Spleen (tissue), 7 donors: Measurements from ENCODE around the gene NPW.

Source experiments
- POLR2AphosphoS5 ChIP-seq, 3 donors: sonication (generic); formaldehyde crosslinking; IDR thresholded peaks; one replicate each; pipeline ENCODE4 v1.5.1; 2017; ENCODE audit warnings: antibody characterized with exemption in 3 of 3
- TF ChIP-seq, protein P1 (sequence below), 11 experiments: fragments of 200-600 bp in 7 of 11; fragments of 450-650 bp in 4 of 11; sonication (generic) in 4 of 11; IDR thresholded peaks in 8 of 11; conservative IDR thresholded peaks in 3 of 11; 1 replicate in 7 of 11; 2 replicates in 4 of 11; pipeline versions ENCODE4 v1.4.0 to v1.8.0; 2016 to 2021; ENCODE audit warnings: antibody characterized with exemption in 11 of 11, inconsistent platforms in 4 of 11, mild to moderate bottlenecking in 1 of 11
- donor health status: DM: no; HTN: no; CAD: no; lungs with moderate emphysema.
- donor health status: DM: no; HTN: no; CAD: no.
- donor health status: DM: no; HTN: no; CAD: no.

DNA sequence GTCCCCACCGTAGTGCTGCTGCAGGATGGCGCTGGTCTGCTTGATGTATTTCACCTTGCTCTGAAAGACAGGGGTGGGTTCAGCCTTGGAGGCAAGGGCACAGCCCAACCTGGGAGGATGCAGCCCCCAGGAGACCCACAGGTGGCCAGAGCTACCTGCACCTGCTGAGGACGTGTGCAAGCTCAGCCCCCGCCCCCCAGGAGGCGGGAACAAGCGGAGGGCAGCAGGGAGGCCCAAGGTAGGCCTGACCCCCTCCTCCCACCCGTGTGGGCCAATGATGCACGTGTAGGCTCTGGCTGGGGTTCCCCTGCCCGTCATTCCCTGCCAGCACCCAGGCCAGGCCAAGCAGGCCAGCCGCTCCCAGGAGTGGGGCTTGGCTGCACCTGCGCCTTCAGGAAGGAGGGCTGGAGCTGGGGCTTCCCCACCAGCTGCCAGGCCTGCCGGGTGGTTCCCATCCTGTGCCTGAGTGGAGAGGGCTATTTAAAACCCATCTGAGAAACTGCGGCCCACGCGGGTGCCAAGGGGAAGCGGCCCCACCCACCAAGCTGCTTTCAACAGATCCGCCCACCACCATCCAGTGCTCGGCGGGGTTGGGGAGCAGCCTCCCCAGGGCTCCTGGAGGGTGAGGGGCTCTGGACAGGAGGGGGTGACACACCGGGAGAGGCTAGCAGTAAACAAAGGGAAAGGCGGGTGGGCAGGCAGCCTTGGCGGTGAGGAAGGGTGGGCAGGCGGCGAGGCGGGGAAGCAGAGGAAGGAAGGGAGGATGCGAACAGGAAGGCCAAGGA lies 24.3 kb downstream of the NPW start:
- TF ChIP-seq, protein P1, sequence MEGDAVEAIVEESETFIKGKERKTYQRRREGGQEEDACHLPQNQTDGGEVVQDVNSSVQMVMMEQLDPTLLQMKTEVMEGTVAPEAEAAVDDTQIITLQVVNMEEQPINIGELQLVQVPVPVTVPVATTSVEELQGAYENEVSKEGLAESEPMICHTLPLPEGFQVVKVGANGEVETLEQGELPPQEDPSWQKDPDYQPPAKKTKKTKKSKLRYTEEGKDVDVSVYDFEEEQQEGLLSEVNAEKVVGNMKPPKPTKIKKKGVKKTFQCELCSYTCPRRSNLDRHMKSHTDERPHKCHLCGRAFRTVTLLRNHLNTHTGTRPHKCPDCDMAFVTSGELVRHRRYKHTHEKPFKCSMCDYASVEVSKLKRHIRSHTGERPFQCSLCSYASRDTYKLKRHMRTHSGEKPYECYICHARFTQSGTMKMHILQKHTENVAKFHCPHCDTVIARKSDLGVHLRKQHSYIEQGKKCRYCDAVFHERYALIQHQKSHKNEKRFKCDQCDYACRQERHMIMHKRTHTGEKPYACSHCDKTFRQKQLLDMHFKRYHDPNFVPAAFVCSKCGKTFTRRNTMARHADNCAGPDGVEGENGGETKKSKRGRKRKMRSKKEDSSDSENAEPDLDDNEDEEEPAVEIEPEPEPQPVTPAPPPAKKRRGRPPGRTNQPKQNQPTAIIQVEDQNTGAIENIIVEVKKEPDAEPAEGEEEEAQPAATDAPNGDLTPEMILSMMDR (IDR thresholded peaks at IDR 0.05 in 8 of 11, conservative IDR thresholded peaks at IDR 0.05 in 3 of 11): no peak
- peak; percentile 64 to 76 (median 75) for TF ChIP-seq POLR2AphosphoS5 (IDR thresholded peaks at IDR 0.05)
